Lower lobe of right lung (tissue), 2 donors: ENCODE measurements around the gene RGS6. TPM values are rescaled to one million over a fixed set of nuclear protein-coding genes. Genes with fewer than 3 reads are reported as not detected.

Experiments used
- ATAC-seq, 2 donors: fragments of 200-7000 bp; cut with Tn5 transposase; one replicate each; pipeline ENCODE4 v1.9.1; 2020 to 2022; ENCODE audit warnings: mild to moderate bottlenecking in 2 of 2, moderate library complexity in 2 of 2
- DNase-seq: peaks from one replicate; pipeline ENCODE4 v3.0.0-alpha.2; 2020
- H3K27ac ChIP-seq: fragments of 200-600 bp; one replicate; pipeline ENCODE4 v1.8.0; 2022
- H3K27me3 ChIP-seq: fragments of 200-600 bp; one replicate; pipeline ENCODE4 v1.8.0; 2022; ENCODE audit warnings: low read depth
- H3K36me3 ChIP-seq: fragments of 200-600 bp; one replicate; pipeline ENCODE4 v1.8.0; 2022; ENCODE audit warnings: mild to moderate bottlenecking
- H3K4me1 ChIP-seq: fragments of 200-600 bp; one replicate; pipeline ENCODE4 v1.8.0; 2022
- H3K4me3 ChIP-seq: fragments of 200-600 bp; one replicate; pipeline ENCODE4 v1.8.0; 2022; ENCODE audit warnings: mild to moderate bottlenecking
- H3K9me3 ChIP-seq: fragments of 200-600 bp; one replicate; pipeline ENCODE4 v1.8.0; 2022
- CTCF ChIP-seq: fragments of 200-600 bp; IDR thresholded peaks from one replicate; pipeline ENCODE4 v1.8.0; 2022; ENCODE audit warnings: antibody characterized with exemption, mild to moderate bottlenecking
- intact Hi-C: fragments of 100-400 bp; cut with DNase I; formaldehyde crosslinking; loops from one replicate; pipeline ENCODE4 v1.11.0; 2022
- total RNA-seq: library from RNA; stranded (reverse); fragmentation: NEBNext Ultra II Directional; extraction: Animal tissue kit (Norgen Biotek cat#: 25700); gene quantifications from one replicate; pipeline ENCODE4 v1.2.1, GENCODE V29; 2021
- donor health status: DM: no; HTN: yes; CAD: no; lungs with severe emphysema.

RGS6 gene
- total RNA-seq, 1 donor from 2014 or later, result 2.5 TPM

GRCh38 chr14:72013721-72014345, 81.6 kb downstream of the RGS6 start:
- H3K9me3 ChIP-seq, result no peaks in the 10 kb centered on the region
- intact Hi-C loops, result no loop called here
- no peak overlapping the region for H3K4me3 ChIP-seq
- no peaks in the 10 kb centered on the region for H3K36me3 ChIP-seq
- no peak for TF ChIP-seq CTCF
- no peak overlapping the region for H3K27ac ChIP-seq
- H3K27me3 ChIP-seq, result no peaks in the 10 kb centered on the region
- DNase-seq (no peak), ATAC-seq (no peak)
- H3K4me1 ChIP-seq, result no peaks in the 10 kb centered on the region

- no peak for DNase-seq
Measured at GRCh38 chr14:72014486-72014885, 82.3 kb downstream of the RGS6 start.

GRCh38 chr14:72017290-72017689, 85.1 kb downstream of the RGS6 start:
- intact Hi-C loops, result no loop called here
- TF ChIP-seq CTCF, result no peak
- DNase-seq (no peak), ATAC-seq (no peak)
- Histone ChIP-seq H3K4me3 (no peak overlapping the region), H3K27ac (no peak overlapping the region), H3K4me1 (no peaks in the 10 kb centered on the region), H3K9me3 (no peaks in the 10 kb centered on the region), H3K27me3 (no peaks in the 10 kb centered on the region), H3K36me3 (no peaks in the 10 kb centered on the region)

More at GRCh38 chr14:72014486-72014885, 82.3 kb downstream of the RGS6 start:
- no peak for ATAC-seq
- no peak overlapping the region for H3K4me3 ChIP-seq
- no peaks in the 10 kb centered on the region for H3K9me3 ChIP-seq
- no peaks in the 10 kb centered on the region for H3K27me3 ChIP-seq
- H3K36me3 ChIP-seq, result no peaks in the 10 kb centered on the region
- TF ChIP-seq CTCF, result no peak
- H3K4me1 ChIP-seq, result no peaks in the 10 kb centered on the region
- no peak overlapping the region for H3K27ac ChIP-seq
- intact Hi-C loops, result no loop called here

DNA sequence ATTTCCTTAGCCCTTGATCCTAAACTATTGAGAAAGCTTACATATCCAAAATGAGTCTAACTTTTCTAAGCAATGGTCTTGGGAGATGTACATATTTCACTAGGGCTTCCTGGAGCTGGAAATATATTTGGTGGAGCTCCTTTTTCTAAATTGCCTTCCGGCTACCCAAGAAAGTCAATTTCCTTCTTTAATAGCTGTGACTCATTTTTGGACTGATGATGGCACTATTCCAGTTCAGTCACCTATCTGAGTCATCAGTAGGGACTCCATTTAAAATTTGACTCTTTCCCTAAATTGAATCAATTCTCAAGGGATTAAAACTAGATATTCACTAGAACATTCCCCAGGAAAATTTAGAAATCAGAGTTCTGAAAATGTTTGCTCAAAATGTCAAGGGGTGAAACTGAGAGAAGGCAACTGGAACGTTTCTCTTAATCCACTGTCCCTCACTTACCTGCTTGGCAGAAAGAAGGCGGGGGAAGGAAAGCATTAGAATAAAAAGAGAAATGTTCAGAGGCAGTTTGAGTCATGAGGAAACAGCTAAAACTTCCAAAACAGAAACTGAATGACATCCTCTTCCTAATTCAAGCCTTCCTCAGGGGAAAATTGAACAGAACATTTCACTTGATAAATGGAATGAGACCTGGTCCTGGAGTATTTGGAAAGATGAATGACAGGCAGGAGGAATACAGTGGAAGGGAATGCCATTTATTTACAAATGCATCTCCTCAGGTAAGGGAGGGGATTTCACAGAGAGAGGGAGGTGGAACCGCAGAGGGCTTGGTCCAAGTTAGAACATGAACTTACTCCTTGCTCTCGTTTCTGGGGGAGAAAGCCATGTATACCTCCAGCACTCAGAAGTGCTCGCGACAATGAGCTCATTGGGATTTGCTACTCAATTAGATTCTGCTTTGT, 91.2 kb downstream of the RGS6 start:
- intact Hi-C loops, result no loop called here
- H3K36me3 ChIP-seq, result no peaks in the 10 kb centered on the region
- TF ChIP-seq CTCF, result no peak
- DNase-seq (no peak), ATAC-seq (no peak)
- no peaks in the 10 kb centered on the region for H3K9me3 ChIP-seq
- H3K4me1 ChIP-seq, result no peaks in the 10 kb centered on the region
- H3K27me3 ChIP-seq, result no peaks in the 10 kb centered on the region
- no peak overlapping the region for H3K4me3 ChIP-seq
- no peak overlapping the region for H3K27ac ChIP-seq

DNA sequence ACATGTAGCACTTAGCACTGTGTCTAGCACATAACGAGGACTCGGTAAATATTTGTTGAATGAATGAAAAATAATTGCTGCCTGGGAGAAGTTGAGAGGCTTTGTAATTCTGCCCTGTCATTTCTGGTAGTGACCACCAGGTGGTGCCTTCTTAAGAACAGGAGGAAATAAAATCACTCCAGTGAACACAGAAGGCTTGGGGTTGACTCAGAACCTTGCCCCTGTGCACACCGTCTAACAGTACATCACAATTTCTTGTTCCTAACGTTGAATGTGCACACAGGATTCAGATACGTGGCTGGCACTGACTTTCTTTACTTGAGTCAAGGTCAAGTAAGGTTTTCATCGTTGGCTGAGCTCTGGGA, 91.8 kb downstream of the RGS6 start:
- intact Hi-C loops, result no loop called here
- no peak for DNase-seq

More for the DNA sequence above, 91.8 kb downstream of the RGS6 start:
- no peaks in the 10 kb centered on the region for H3K36me3 ChIP-seq
- no peaks in the 10 kb centered on the region for H3K27me3 ChIP-seq
- no peaks in the 10 kb centered on the region for H3K4me1 ChIP-seq
- ATAC-seq, result peak; percentile 48 to 55
- no peak overlapping the region for H3K27ac ChIP-seq
- no peak overlapping the region for H3K4me3 ChIP-seq
- no peaks in the 10 kb centered on the region for H3K9me3 ChIP-seq
- peak; percentile 53 for TF ChIP-seq CTCF
